ENCODE results near the gene DRD4.

DNA sequence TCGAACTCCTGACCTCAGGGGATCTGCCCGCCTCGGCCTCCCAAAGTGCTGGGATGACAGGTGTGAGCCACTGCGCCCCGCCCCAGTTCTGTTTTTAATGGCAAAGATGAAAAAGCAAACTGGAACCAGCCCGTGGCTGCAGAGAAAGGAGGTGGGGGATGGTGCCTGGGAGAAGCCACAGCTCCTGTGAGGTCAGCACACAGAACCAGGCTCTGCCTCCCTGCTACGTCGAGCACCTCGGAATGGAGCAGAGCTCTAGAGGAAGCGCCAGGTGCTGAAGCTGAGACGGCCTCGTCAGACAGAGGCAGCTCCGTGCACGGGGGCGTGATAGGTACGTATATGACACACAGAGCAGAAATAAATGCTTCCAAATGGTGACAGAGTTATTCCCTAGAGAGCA lies 8.5 kb downstream of the DRD4 start:
- TF ChIP-seq, protein P1, sequence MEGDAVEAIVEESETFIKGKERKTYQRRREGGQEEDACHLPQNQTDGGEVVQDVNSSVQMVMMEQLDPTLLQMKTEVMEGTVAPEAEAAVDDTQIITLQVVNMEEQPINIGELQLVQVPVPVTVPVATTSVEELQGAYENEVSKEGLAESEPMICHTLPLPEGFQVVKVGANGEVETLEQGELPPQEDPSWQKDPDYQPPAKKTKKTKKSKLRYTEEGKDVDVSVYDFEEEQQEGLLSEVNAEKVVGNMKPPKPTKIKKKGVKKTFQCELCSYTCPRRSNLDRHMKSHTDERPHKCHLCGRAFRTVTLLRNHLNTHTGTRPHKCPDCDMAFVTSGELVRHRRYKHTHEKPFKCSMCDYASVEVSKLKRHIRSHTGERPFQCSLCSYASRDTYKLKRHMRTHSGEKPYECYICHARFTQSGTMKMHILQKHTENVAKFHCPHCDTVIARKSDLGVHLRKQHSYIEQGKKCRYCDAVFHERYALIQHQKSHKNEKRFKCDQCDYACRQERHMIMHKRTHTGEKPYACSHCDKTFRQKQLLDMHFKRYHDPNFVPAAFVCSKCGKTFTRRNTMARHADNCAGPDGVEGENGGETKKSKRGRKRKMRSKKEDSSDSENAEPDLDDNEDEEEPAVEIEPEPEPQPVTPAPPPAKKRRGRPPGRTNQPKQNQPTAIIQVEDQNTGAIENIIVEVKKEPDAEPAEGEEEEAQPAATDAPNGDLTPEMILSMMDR (optimal IDR thresholded peaks at IDR 0.05 in 1 of 3, IDR thresholded peaks at IDR 0.05 in 1 of 3, conservative IDR thresholded peaks at IDR 0.05 in 1 of 3; ENCODE audit: extremely low read depth in 1 of 3, insufficient read depth in 2 of 3, low read length in 3 of 3) = no peak
- TF ChIP-seq EZH2 (IDR thresholded peaks at IDR 0.05; ENCODE audit: low read length) = no peak
